Central memory CD8-positive, alpha-beta T cell (primary cell): Measurements from ENCODE around the gene ZNF862.
"Not testable (repeated sequence)": the region's sequence is repeated elsewhere in the genome, so short reads cannot be mapped to it uniquely, and the experiment has no call there.

ENCODE experiments used
- ATAC-seq: fragments of 150-1000 bp; cut with Tn5 transposase; replicated peaks from 2 replicates; pipeline ENCODE4 v1.10.0; 2022; ENCODE audit warnings: mild to moderate bottlenecking, moderate FRiP score, moderate number of reproducible peaks; ENCODE audit not compliant: poor library complexity, severe bottlenecking; ENCODE audit errors: extremely low read depth
- DNase-seq, 2 donors: peaks; one replicate each; pipeline ENCODE4 v3.0.0; 2021; ENCODE audit warnings: low spot score in 2 of 2
- H3K27ac Mint-ChIP-seq: one replicate; pipeline ENCODE4 v1.8.0; 2022; ENCODE audit warnings: low read depth, mild to moderate bottlenecking, moderate library complexity, mixed read lengths
- H3K27me3 Mint-ChIP-seq: one replicate; pipeline ENCODE4 v1.8.0; 2022; ENCODE audit warnings: mixed read lengths
- H3K36me3 Mint-ChIP-seq: one replicate; pipeline ENCODE4 v1.8.0; 2022; ENCODE audit warnings: mild to moderate bottlenecking, moderate library complexity, mixed read lengths; ENCODE audit not compliant: insufficient read depth
- H3K4me1 Mint-ChIP-seq: one replicate; pipeline ENCODE4 v1.8.0; 2022; ENCODE audit warnings: mixed read lengths
- H3K4me3 Mint-ChIP-seq: one replicate; pipeline ENCODE4 v1.8.0; 2022; ENCODE audit warnings: mild to moderate bottlenecking, moderate library complexity, mixed read lengths
- H3K9me3 Mint-ChIP-seq: one replicate; pipeline ENCODE4 v1.8.0; 2022; ENCODE audit warnings: mixed read lengths

ZNF862 gene

DNA sequence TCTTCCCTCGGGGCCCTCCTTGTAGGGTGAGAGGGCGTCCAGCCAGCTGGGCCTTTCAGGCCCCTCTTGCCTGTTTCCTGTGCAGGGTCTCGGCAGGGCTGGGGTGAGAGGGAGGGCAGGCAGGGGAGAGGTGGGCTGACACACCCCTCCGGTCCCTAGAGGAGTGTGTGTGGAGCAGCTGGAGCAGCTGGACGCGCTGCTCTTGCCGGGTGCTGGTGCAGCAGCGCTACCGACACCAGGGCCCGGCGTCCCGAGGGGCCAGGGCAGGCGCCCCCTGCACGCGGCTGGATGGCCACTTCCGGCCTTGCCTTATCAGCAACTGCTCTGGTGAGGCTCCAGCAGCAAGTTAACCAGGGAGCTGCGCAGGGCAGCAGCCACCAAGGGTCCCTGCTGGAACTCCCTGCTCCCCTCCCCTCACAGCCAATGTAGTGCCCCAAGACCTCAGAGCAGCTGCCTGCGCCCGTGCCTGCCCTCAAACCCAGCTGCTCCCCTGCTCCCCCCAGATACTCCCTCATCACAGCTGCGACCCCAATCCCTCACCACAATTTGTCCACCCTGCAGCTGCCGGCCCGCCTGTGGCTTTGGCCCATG lies 15.7 kb upstream of the ZNF862 start:
- ATAC-seq (no peak), DNase-seq (no peak)
- no peaks in the 10 kb centered on the region for H3K4me1 Mint-ChIP-seq
- H3K9me3 Mint-ChIP-seq = no peaks in the 10 kb centered on the region
- peaks cover 2% of the 10 kb centered on the region for H3K36me3 Mint-ChIP-seq
- H3K27ac Mint-ChIP-seq = no peak overlapping the region
- H3K4me3 Mint-ChIP-seq = no peak overlapping the region
- H3K27me3 Mint-ChIP-seq = no peaks in the 10 kb centered on the region

DNA sequence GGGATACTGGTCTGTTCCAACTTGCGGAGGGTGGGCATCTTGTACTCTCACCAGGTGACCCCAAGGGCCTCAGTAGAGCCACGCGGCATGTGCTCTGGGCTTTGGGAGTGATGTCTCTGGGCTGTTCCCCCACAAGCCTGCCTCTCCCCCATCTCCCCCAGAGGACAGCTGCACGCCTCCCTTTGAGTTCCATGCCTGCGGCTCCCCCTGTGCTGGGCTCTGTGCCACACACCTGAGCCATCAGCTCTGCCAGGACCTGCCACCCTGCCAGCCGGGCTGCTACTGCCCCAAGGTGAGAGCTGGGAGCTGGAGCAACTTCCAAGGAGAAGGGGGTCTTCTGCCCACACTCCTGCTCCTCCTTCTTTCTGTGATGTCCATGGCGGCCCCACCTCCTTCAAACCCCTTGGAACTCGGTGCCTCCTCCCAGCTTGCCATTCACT lies 15.0 kb upstream of the ZNF862 start:
- H3K9me3 Mint-ChIP-seq = no peaks in the 10 kb centered on the region
- H3K36me3 Mint-ChIP-seq = peaks cover 2% of the 10 kb centered on the region
- H3K27me3 Mint-ChIP-seq = no peaks in the 10 kb centered on the region
- H3K4me1 Mint-ChIP-seq = no peaks in the 10 kb centered on the region
- H3K27ac Mint-ChIP-seq = no peak overlapping the region
- H3K4me3 Mint-ChIP-seq = no peak overlapping the region
- DNase-seq = no peak
- ATAC-seq = no peak

DNA sequence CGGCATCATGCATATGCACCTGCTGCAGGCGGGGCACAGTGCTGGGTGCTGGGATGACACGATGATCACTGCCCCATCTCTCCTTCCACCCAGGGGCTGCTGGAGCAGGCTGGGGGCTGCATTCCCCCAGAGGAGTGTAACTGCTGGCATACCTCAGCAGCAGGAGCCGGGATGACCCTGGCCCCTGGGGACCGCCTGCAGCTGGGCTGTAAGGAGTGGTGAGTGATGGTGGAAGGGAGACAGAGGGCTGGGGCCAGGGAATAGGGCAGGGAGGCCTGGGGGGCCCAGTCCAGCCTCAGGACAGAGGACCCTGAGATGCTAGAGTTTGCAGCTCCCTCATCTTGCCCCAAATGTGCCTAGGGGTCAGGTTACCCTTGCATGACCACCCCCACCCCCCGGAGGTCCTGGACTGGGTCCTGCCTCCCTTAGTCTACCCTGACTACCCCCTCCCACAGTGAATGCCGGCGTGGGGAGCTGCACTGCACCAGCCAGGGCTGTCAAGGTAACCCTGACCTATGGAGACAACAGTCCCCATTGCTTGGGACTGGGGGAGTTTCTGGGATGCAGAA lies 14.5 kb upstream of the ZNF862 start:
- Mint-ChIP-seq H3K9me3 (no peaks in the 10 kb centered on the region), H3K27ac (no peak overlapping the region), H3K4me3 (no peak overlapping the region), H3K27me3 (no peaks in the 10 kb centered on the region), H3K36me3 (peaks cover 2% of the 10 kb centered on the region), H3K4me1 (no peaks in the 10 kb centered on the region)
- no peak for ATAC-seq
- DNase-seq = no peak

DNA sequence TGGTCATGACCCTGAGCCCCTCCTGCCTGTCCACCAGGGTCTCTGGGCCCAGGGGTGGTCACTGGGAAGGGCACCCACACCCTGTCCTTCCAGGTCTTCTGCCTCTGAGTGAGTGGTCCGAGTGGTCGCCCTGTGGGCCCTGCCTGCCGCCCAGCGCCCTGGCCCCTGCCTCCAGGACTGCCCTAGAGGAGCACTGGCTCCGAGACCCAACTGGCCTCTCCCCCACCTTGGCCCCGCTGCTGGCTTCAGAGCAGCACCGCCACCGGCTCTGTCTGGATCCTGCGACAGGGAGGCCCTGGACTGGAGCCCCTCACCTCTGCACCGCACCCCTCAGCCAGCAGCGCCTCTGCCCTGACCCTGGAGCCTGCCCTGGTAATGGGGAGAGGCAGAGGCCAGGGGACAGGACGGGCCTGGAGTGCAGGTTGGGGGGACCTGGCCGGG lies 13.9 kb upstream of the ZNF862 start:
- Mint-ChIP-seq H3K27ac (no peak overlapping the region), H3K9me3 (no peaks in the 10 kb centered on the region), H3K36me3 (peaks cover 2% of the 10 kb centered on the region), H3K4me1 (no peaks in the 10 kb centered on the region), H3K27me3 (no peaks in the 10 kb centered on the region), H3K4me3 (no peak overlapping the region)
- DNase-seq (no peak), ATAC-seq (no peak)

DNA sequence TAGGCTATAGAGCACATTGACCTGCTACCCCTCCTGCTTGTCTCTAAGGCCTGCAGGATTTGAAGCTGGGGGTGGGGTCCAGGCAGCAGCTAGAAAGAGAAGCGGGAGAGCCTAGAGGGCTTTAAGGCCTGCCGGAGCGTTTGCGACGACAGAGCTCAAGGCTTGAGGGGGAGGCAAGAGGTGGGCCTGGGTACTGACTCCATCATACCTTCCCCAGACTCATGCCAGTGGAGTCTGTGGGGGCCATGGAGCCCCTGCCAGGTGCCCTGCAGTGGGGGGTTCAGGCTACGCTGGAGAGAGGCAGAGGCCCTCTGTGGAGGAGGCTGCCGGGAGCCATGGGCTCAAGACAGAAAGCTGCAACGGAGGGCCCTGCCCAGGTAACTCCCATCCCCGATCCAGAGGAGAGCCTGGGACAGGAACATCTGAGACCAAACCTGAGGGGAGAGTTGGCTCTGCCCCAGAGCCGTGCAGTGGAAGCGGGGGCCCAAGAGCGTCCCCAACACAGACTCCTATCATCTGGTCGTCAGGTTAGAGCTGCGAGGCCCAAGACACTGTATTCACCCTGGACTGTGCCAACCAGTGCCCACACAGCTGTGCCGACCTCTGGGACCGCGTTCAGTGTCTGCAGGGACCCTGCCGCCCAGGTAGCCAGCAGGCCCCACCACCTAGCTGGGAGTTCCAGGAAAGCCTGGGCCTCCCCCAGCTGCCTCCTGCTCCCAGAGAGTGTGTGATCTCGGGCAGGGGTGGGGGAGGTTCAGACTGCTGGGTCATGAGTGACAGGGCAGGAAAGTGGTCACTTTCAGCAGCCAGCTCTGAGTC lies 13.2 kb upstream of the ZNF862 start:
- DNase-seq (no peak), ATAC-seq (no peak)
- Mint-ChIP-seq H3K27me3 (no peaks in the 10 kb centered on the region), H3K4me3 (no peak overlapping the region), H3K36me3 (peaks cover 2% of the 10 kb centered on the region), H3K9me3 (no peaks in the 10 kb centered on the region), H3K4me1 (no peaks in the 10 kb centered on the region), H3K27ac (no peak overlapping the region)

DNA sequence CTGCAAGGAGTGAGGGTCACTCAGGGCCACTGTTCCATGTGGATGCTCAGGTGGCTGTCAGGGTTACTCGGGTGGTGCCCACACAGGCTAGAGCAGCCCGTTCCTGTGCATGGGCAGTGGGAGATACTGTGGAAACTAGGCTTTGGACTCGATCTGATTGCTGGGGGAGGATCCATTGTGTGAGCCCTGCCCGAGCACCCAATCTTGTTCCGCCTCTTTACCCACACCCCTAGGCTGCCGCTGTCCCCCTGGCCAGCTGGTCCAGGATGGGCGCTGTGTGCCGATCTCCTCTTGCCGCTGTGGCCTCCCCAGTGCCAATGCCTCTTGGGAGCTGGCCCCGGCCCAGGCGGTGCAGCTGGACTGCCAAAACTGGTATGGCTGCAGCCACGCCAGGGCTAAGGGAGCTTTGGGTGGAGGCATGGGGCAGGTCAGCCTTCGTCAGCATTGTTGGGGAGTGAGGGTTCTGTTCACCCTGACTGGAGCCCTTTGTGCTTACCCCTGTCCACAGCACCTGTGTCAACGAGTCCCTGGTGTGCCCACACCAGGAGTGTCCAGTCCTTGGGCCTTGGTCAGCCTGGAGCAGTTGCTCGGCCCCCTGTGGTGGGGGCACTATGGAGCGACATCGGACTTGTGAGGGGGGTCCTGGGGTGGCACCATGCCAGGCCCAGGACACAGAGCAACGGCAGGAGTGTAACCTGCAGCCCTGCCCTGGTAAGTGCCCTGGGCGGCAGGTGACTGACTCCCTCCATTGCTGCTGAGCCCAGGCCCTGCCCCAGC lies 12.4 kb upstream of the ZNF862 start:
- Mint-ChIP-seq H3K4me1 (no peaks in the 10 kb centered on the region), H3K27me3 (peaks cover 5% of the 10 kb centered on the region), H3K27ac (no peak overlapping the region)

DNA sequence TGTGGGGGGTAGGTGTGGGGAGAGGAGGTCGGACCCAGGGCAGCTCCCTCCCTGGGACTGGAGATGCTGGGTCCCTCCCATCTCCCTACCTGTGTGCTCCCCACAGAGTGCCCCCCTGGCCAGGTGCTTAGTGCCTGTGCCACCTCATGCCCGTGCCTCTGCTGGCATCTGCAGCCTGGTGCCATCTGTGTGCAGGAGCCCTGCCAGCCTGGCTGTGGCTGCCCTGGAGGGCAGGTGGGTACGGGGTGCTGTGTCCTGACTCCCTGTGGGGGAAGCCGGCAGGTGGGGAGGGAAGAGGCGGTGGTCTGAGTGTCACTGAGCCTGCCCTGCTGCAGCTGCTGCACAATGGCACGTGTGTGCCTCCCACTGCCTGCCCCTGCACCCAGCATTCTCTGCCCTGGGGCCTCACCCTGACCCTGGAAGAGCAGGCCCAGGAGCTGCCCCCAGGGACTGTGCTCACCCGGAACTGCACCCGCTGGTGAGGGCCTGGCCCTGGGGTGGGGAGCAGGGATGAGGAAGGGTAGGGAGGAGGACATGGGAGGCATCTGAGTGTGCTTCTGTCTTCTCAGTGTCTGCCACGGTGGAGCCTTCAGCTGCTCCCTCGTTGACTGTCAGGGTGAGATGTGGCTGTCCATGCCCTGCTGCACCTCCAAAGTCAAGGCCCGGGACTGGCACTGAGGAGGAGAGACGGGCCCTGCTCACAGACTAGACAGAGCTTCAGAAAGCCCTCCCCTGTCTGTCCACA lies 11.7 kb upstream of the ZNF862 start:
- ATAC-seq (no peak), DNase-seq (no peak)
- H3K36me3 Mint-ChIP-seq = peaks cover 2% of the 10 kb centered on the region
- peaks cover 13% of the 10 kb centered on the region for H3K27me3 Mint-ChIP-seq
- no peak overlapping the region for H3K4me3 Mint-ChIP-seq
- H3K4me1 Mint-ChIP-seq = no peaks in the 10 kb centered on the region
- no peaks in the 10 kb centered on the region for H3K9me3 Mint-ChIP-seq
- no peak overlapping the region for H3K27ac Mint-ChIP-seq

More for the DNA sequence above, 12.4 kb upstream of the ZNF862 start:
- DNase-seq = no peak
- Mint-ChIP-seq H3K36me3 (peaks cover 2% of the 10 kb centered on the region), H3K9me3 (no peaks in the 10 kb centered on the region), H3K4me3 (no peak overlapping the region)
- no peak for ATAC-seq

DNA sequence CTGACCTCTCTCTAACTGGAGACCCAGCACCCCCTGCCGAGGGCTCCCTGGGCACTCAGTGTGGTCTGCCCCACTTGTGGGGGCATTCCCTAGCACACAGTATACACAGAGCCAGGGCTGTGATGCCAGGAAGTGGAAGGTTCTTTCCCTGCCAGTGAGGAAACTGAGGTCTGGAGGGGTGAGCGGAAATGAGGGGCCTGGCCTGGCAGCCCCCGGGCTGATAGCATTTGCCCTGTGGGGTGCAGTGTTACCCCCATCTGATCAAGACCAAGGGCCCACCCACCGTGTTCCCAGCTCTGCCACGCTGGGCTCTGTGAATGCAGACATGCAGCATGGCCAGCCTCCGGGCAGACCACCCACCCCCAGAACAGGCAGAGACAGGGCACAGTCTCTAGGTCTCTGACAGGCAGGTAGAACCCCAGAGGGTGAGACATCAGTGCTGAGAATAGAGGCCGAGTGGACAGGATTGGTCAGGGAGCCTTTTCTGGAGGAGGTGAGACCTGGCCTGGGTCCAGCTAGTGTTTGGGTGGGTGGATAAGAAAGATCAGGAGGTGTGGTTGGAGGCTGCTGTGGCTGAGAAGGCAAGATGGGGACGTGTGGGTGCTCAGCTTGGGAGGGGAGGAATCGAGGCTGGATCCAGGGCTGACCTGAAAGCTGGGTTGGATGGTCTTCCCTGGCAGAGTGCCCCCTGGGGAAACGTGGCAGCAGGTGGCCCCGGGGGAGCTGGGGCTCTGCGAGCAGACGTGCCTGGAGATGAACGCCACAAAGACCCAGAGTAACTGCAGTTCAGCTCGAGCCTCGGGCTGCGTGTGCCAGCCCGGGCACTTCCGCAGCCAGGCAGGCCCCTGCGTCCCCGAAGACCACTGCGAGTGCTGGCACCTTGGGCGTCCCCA lies 10.8 kb upstream of the ZNF862 start:
- DNase-seq (no peak), ATAC-seq (no peak)
- Mint-ChIP-seq H3K27ac (no peak overlapping the region), H3K9me3 (no peaks in the 10 kb centered on the region), H3K36me3 (no peaks in the 10 kb centered on the region), H3K4me3 (no peak overlapping the region), H3K4me1 (no peaks in the 10 kb centered on the region), H3K27me3 (peaks cover 20% of the 10 kb centered on the region)

DNA sequence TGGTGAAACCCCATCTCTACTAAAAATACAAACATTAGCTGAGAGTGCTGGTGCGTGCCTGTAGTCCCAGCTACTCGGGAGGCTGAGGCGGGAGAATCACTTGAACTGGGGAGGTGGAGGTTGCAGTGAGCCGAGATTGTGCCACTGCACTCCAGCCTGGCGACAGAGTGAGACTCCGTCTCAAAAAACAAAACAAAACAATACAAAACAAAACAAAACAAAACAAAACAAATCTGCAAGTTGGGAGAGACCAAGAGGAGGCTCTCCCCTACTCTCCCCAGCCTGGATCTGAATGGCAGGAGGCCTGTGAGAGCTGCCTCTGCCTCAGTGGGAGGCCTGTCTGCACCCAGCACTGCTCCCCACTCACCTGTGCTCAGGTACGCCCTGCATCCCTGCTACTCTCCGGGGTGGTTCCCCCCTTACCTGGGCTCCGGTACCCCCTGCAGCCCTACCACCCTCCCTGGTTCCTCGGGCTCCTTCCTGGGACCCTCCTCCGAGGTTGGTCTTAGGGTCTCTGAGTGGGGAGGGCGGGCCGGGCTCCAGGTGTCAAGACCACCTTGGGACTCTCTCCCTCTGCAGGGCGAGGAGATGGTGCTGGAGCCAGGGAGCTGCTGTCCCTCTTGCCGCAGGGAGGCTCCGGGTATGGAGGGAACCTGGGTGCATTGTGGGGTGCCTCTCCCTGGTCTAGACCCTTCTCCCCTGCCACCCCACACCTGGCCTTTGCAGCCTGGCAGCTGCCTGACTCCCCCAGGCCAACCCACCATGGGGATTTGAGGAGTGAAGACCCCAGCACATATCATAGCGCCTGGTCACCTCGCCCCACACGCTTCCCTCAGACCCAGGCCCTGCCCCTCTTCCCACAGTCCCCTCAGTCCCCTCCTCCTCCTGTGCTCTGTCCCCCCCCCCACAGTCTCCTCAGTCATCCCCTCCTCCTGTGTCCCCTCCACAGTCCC lies 9.5 kb upstream of the ZNF862 start:
- Mint-ChIP-seq H3K4me3 (no peak overlapping the region), H3K9me3 (no peaks in the 10 kb centered on the region), H3K27ac (no peak overlapping the region), H3K27me3 (peaks cover 33% of the 10 kb centered on the region), H3K36me3 (no peaks in the 10 kb centered on the region), H3K4me1 (no peaks in the 10 kb centered on the region)
- DNase-seq (no peak), ATAC-seq (no peak)

DNA sequence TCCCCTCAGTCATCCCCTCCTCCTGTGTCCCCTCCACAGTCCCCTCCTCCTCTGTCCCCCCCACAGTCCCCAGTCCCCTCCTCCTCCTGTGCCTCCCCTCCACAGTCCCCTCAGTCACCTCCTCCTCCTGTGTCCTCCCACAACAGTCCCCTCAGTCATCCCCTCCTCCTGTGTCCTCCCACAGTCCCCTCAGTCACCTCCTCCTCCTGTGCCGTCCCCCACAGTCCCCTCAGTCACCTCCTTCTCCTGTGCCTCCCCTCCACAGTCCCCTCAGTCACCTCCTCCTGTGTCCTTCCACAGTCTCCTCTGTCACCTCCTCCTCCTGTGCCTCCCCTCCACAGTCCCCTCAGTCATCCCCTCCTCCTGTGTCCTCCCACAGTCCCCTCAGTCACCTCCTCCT lies 7.6 kb upstream of the ZNF862 start:
- not testable (repeated sequence) for H3K4me1 Mint-ChIP-seq, H3K9me3 Mint-ChIP-seq, DNase-seq, H3K4me3 Mint-ChIP-seq, H3K27ac Mint-ChIP-seq, ATAC-seq, H3K36me3 Mint-ChIP-seq
- peaks cover 52% of the 10 kb centered on the region for H3K27me3 Mint-ChIP-seq
